Neural cell (in vitro differentiated cells): ENCODE measurements around the gene UGCG.

ENCODE experiments used
- EP300 ChIP-seq: fragments of 450-650 bp; conservative IDR thresholded peaks from 2 replicates; pipeline ENCODE4 v1.6.1; 2014; ENCODE audit warnings: antibody characterized with exemption, mild to moderate bottlenecking, moderate library complexity; ENCODE audit not compliant: poor library complexity, severe bottlenecking
- POLR2AphosphoS5 ChIP-seq: IDR thresholded peaks from 2 replicates; pipeline ENCODE4 v1.6.1; 2012
- RAD21 ChIP-seq: fragments of 450-650 bp; conservative IDR thresholded peaks from 2 replicates; pipeline ENCODE4 v1.6.1; 2014; ENCODE audit warnings: antibody characterized with exemption, mild to moderate bottlenecking, moderate library complexity
- TAF1 ChIP-seq: IDR thresholded peaks from 2 replicates; pipeline ENCODE4 v1.6.1; 2012; ENCODE audit warnings: low read depth
- TF ChIP-seq, protein P1 (sequence below): fragments of 450-650 bp; IDR thresholded peaks from 2 replicates; pipeline ENCODE4 v1.5.1; 2014; ENCODE audit warnings: antibody characterized with exemption, mild to moderate bottlenecking, moderate library complexity; ENCODE audit not compliant: poor library complexity, severe bottlenecking
- TF ChIP-seq, protein P2 (sequence below): IDR thresholded peaks from 2 replicates; pipeline ENCODE4 v1.6.1; 2012; ENCODE audit warnings: borderline replicate concordance

DNA sequence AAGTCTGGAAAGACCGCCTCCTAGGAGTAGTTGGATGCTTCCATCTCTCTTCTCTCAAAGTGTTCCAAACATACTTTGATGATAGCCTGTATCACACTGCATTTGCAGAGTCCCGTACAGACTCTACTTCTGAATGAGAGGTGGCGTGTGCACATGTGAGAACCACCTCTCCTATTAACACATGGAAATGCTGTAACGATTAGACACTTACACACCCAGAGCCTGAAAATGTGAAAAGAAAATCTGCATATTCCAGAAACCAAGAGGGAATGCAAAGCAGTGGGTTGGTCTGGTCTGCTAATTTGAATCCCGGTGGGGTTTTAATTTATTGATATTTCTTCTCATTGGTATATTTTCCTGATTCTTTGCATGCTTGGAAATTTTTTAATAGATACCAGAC, 10.5 kb downstream of the UGCG start:
- TF ChIP-seq, protein P1, sequence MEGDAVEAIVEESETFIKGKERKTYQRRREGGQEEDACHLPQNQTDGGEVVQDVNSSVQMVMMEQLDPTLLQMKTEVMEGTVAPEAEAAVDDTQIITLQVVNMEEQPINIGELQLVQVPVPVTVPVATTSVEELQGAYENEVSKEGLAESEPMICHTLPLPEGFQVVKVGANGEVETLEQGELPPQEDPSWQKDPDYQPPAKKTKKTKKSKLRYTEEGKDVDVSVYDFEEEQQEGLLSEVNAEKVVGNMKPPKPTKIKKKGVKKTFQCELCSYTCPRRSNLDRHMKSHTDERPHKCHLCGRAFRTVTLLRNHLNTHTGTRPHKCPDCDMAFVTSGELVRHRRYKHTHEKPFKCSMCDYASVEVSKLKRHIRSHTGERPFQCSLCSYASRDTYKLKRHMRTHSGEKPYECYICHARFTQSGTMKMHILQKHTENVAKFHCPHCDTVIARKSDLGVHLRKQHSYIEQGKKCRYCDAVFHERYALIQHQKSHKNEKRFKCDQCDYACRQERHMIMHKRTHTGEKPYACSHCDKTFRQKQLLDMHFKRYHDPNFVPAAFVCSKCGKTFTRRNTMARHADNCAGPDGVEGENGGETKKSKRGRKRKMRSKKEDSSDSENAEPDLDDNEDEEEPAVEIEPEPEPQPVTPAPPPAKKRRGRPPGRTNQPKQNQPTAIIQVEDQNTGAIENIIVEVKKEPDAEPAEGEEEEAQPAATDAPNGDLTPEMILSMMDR, result no peak
- TF ChIP-seq, protein P2, sequence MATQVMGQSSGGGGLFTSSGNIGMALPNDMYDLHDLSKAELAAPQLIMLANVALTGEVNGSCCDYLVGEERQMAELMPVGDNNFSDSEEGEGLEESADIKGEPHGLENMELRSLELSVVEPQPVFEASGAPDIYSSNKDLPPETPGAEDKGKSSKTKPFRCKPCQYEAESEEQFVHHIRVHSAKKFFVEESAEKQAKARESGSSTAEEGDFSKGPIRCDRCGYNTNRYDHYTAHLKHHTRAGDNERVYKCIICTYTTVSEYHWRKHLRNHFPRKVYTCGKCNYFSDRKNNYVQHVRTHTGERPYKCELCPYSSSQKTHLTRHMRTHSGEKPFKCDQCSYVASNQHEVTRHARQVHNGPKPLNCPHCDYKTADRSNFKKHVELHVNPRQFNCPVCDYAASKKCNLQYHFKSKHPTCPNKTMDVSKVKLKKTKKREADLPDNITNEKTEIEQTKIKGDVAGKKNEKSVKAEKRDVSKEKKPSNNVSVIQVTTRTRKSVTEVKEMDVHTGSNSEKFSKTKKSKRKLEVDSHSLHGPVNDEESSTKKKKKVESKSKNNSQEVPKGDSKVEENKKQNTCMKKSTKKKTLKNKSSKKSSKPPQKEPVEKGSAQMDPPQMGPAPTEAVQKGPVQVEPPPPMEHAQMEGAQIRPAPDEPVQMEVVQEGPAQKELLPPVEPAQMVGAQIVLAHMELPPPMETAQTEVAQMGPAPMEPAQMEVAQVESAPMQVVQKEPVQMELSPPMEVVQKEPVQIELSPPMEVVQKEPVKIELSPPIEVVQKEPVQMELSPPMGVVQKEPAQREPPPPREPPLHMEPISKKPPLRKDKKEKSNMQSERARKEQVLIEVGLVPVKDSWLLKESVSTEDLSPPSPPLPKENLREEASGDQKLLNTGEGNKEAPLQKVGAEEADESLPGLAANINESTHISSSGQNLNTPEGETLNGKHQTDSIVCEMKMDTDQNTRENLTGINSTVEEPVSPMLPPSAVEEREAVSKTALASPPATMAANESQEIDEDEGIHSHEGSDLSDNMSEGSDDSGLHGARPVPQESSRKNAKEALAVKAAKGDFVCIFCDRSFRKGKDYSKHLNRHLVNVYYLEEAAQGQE, result no peak
- no peak for TF ChIP-seq TAF1
- no peak for TF ChIP-seq RAD21
- TF ChIP-seq EP300, result no peak
- no peak for TF ChIP-seq POLR2AphosphoS5
